ENCODE results near the gene ARMS2.

DNA sequence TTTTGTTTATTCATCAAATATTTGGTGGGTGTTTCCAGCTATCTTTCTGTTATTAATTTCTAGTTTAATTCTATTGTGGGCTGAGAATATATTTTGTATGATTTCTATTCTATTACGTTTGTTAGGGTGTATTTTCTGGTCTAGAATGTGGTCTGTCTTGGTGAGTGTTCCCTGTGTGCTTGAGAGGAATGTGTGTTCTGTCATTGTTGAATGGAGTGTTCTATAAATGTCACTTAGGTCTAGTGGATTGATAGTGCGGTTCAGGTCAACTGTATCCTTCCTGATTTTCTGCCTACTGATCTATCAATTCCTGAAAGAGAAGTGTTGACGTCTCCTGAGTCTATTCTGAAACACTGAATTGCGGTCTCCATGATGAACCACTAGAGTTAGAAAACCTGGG lies 15.4 kb downstream of the ARMS2 start:
- TF ChIP-seq, protein P1, sequence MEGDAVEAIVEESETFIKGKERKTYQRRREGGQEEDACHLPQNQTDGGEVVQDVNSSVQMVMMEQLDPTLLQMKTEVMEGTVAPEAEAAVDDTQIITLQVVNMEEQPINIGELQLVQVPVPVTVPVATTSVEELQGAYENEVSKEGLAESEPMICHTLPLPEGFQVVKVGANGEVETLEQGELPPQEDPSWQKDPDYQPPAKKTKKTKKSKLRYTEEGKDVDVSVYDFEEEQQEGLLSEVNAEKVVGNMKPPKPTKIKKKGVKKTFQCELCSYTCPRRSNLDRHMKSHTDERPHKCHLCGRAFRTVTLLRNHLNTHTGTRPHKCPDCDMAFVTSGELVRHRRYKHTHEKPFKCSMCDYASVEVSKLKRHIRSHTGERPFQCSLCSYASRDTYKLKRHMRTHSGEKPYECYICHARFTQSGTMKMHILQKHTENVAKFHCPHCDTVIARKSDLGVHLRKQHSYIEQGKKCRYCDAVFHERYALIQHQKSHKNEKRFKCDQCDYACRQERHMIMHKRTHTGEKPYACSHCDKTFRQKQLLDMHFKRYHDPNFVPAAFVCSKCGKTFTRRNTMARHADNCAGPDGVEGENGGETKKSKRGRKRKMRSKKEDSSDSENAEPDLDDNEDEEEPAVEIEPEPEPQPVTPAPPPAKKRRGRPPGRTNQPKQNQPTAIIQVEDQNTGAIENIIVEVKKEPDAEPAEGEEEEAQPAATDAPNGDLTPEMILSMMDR (IDR thresholded peaks at IDR 0.05), result no peak
- no peak for TF ChIP-seq POLR2A (IDR thresholded peaks at IDR 0.05)

Measured in right lobe of liver (tissue), 4 donors.